Measurements from ENCODE around the gene TVP23A. TPM values are rescaled to one million over a fixed set of nuclear protein-coding genes. Genes with fewer than 3 reads are reported as not detected.

Gene TVP23A
- polyA plus RNA-seq, 1 donor from 2014 or later = 9.1 TPM

DNA sequence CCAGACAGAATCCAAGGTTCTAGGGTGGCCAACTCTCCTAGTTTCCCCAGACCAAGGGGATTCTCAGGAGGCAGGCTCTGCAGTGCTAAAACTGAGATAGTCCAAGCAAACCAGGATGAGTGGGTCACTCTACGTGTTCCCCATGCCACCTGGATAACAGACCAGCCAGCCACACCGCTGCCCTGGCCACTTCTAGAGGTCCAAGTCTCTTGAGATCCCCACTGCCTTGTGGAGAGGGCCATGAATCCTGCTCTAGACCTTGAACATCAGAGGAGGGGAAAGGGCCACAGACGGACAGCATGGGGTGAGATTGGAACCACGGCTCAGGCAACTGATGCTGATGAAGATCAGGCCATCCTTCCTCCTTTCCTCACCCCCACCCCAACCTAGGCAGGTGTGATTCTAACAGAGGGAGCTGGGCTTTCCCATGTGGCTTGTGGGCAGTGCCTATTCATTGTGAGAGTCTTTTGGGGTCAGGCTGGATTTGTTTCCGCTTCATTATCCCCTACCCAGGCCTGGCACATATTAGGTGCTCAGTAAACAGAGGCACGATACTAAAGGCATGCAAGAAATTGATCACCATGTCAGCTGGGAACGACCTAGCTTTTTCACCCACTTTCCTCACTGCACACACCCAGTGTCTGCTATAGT lies 16.8 kb upstream of the TVP23A start:
- Histone ChIP-seq H3F3A (ENCODE audit: insufficient read depth, low read length, poor library complexity, severe bottlenecking) (no peaks in the 10 kb centered on the region), H3K4me2 (ENCODE audit: low read length) (no peak overlapping the region), H3K27ac (ENCODE audit: low read length) (no peak overlapping the region), H3K9me2 (ENCODE audit: insufficient read depth, low read length) (no peaks in the 10 kb centered on the region), H2AFZ (ENCODE audit: low read depth, low read length) (no peak overlapping the region), H3K36me3 (ENCODE audit: insufficient read depth, low read length) (no peaks in the 10 kb centered on the region), H3K79me2 (replicated peaks; ENCODE audit: insufficient read depth, low read length) (no peaks in the 10 kb centered on the region), H3K27me3 (ENCODE audit: insufficient read depth, low read depth, low read length) (no peaks in the 10 kb centered on the region), H3K4me3 (ENCODE audit: low read length) (no peak overlapping the region), H4K20me1 (ENCODE audit: insufficient read depth) (no peaks in the 10 kb centered on the region), H3K9ac (ENCODE audit: low read length) (no peak overlapping the region), H3K9me3 (ENCODE audit: low read length) (no peaks in the 10 kb centered on the region)
- no peak for TF ChIP-seq TAF1 (IDR thresholded peaks at IDR 0.05; ENCODE audit: low read depth)
- TF ChIP-seq EP300 (conservative IDR thresholded peaks at IDR 0.05; ENCODE audit: poor library complexity, severe bottlenecking) = no peak
- TF ChIP-seq EZH2 (IDR thresholded peaks at IDR 0.05; ENCODE audit: borderline replicate concordance, insufficient read depth, low read length, poor library complexity, severe bottlenecking) = no peak
- TF ChIP-seq, protein P1, sequence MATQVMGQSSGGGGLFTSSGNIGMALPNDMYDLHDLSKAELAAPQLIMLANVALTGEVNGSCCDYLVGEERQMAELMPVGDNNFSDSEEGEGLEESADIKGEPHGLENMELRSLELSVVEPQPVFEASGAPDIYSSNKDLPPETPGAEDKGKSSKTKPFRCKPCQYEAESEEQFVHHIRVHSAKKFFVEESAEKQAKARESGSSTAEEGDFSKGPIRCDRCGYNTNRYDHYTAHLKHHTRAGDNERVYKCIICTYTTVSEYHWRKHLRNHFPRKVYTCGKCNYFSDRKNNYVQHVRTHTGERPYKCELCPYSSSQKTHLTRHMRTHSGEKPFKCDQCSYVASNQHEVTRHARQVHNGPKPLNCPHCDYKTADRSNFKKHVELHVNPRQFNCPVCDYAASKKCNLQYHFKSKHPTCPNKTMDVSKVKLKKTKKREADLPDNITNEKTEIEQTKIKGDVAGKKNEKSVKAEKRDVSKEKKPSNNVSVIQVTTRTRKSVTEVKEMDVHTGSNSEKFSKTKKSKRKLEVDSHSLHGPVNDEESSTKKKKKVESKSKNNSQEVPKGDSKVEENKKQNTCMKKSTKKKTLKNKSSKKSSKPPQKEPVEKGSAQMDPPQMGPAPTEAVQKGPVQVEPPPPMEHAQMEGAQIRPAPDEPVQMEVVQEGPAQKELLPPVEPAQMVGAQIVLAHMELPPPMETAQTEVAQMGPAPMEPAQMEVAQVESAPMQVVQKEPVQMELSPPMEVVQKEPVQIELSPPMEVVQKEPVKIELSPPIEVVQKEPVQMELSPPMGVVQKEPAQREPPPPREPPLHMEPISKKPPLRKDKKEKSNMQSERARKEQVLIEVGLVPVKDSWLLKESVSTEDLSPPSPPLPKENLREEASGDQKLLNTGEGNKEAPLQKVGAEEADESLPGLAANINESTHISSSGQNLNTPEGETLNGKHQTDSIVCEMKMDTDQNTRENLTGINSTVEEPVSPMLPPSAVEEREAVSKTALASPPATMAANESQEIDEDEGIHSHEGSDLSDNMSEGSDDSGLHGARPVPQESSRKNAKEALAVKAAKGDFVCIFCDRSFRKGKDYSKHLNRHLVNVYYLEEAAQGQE (IDR thresholded peaks at IDR 0.05; ENCODE audit: borderline replicate concordance) = no peak
- TF ChIP-seq, protein P2, sequence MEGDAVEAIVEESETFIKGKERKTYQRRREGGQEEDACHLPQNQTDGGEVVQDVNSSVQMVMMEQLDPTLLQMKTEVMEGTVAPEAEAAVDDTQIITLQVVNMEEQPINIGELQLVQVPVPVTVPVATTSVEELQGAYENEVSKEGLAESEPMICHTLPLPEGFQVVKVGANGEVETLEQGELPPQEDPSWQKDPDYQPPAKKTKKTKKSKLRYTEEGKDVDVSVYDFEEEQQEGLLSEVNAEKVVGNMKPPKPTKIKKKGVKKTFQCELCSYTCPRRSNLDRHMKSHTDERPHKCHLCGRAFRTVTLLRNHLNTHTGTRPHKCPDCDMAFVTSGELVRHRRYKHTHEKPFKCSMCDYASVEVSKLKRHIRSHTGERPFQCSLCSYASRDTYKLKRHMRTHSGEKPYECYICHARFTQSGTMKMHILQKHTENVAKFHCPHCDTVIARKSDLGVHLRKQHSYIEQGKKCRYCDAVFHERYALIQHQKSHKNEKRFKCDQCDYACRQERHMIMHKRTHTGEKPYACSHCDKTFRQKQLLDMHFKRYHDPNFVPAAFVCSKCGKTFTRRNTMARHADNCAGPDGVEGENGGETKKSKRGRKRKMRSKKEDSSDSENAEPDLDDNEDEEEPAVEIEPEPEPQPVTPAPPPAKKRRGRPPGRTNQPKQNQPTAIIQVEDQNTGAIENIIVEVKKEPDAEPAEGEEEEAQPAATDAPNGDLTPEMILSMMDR (IDR thresholded peaks at IDR 0.05; ENCODE audit: poor library complexity, severe bottlenecking) = no peak
- no peak for TF ChIP-seq MXI1 (conservative IDR thresholded peaks at IDR 0.05; ENCODE audit: poor library complexity, severe bottlenecking)

DNA sequence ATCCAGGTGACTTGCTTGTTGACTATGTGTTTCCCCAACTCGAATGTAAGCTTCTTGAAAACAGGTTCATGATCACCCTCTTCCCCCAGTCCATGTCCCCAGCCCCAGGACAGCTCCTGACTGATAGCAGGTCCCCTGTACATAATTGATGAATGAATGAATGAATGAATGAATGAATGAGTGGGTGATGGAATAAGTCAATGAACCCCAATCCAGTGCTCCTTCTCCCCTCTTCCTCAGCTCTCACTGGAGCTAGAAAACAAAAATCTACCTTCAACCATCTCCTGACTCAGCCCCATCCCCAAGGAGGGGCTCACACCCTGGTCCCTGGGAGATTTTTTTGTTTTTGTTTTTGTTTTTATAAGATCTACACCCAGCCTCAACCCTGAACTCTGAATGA lies 16.2 kb upstream of the TVP23A start:
- TF ChIP-seq POLR2AphosphoS5 (IDR thresholded peaks at IDR 0.05) = no peak
- TF ChIP-seq, protein P2 (IDR thresholded peaks at IDR 0.05; ENCODE audit: poor library complexity, severe bottlenecking) = no peak
- no peak for TF ChIP-seq RAD21 (conservative IDR thresholded peaks at IDR 0.05)
- no peak for TF ChIP-seq SMC3 (conservative IDR thresholded peaks at IDR 0.05; ENCODE audit: poor library complexity)
- TF ChIP-seq, protein P1 (IDR thresholded peaks at IDR 0.05; ENCODE audit: borderline replicate concordance) = no peak
- TF ChIP-seq EP300 (conservative IDR thresholded peaks at IDR 0.05; ENCODE audit: poor library complexity, severe bottlenecking) = no peak
- no peak for TF ChIP-seq MXI1 (conservative IDR thresholded peaks at IDR 0.05; ENCODE audit: poor library complexity, severe bottlenecking)
- TF ChIP-seq EZH2 (IDR thresholded peaks at IDR 0.05; ENCODE audit: borderline replicate concordance, insufficient read depth, low read length, poor library complexity, severe bottlenecking) = no peak
- TF ChIP-seq TAF1 (IDR thresholded peaks at IDR 0.05; ENCODE audit: low read depth) = no peak
- H3K27ac ChIP-seq (ENCODE audit: low read length) = no peak overlapping the region

More for the DNA sequence above, 16.2 kb upstream of the TVP23A start:
- no peaks in the 10 kb centered on the region for H4K20me1 ChIP-seq (ENCODE audit: insufficient read depth)
- H3K9ac ChIP-seq (ENCODE audit: low read length) = no peak overlapping the region
- H3F3A ChIP-seq (ENCODE audit: insufficient read depth, low read length, poor library complexity, severe bottlenecking) = no peaks in the 10 kb centered on the region
- no peaks in the 10 kb centered on the region for H3K79me2 ChIP-seq (replicated peaks; ENCODE audit: insufficient read depth, low read length)
- H3K4me3 ChIP-seq (ENCODE audit: low read length) = no peak overlapping the region
- H3K36me3 ChIP-seq (ENCODE audit: insufficient read depth, low read length) = no peaks in the 10 kb centered on the region
- no peak overlapping the region for H2AFZ ChIP-seq (ENCODE audit: low read depth, low read length)
- no peaks in the 10 kb centered on the region for H3K9me3 ChIP-seq (ENCODE audit: low read length)
- H3K27me3 ChIP-seq (ENCODE audit: insufficient read depth, low read depth, low read length) = no peaks in the 10 kb centered on the region
- H3K4me2 ChIP-seq (ENCODE audit: low read length) = no peak overlapping the region
- no peaks in the 10 kb centered on the region for H3K9me2 ChIP-seq (ENCODE audit: insufficient read depth, low read length)
